ENCODE results near the gene DHRSX. TPM values are rescaled to one million over a fixed set of nuclear protein-coding genes. Genes with fewer than 3 reads are reported as not detected.

Gene DHRSX
- polyA plus RNA-seq, 1 donor from 2014 or later: 27.5 TPM

GRCh38 chrX:2451501-2452316 is 49.1 kb downstream of the DHRSX start:
- peaks cover 16% of the 10 kb centered on the region for H3K36me3 Mint-ChIP-seq
- H3K27me3 Mint-ChIP-seq: no peaks in the 10 kb centered on the region
- H3K4me1 Mint-ChIP-seq: peaks cover 5% of the 10 kb centered on the region in 3 donors
- no peak overlapping the region for H3K27ac Mint-ChIP-seq
- no peak overlapping the region for H3K4me3 Mint-ChIP-seq
- H3K9me3 Mint-ChIP-seq: peaks cover 0 to 2% (median 0%) of the 10 kb centered on the region in 3 donors

- Mint-ChIP-seq H3K4me3 (no peak overlapping the region), H3K9me3 (peaks cover 0 to 2% (median 0%) of the 10 kb centered on the region in 3 donors), H3K36me3 (peaks cover 16% of the 10 kb centered on the region), H3K27ac (no peak overlapping the region), H3K27me3 (no peaks in the 10 kb centered on the region), H3K4me1 (peaks cover 4 to 5% (median 5%) of the 10 kb centered on the region in 3 donors)
These were observed 50.1 kb downstream of the DHRSX start for GRCh38 chrX:2450681-2451080.

DNA sequence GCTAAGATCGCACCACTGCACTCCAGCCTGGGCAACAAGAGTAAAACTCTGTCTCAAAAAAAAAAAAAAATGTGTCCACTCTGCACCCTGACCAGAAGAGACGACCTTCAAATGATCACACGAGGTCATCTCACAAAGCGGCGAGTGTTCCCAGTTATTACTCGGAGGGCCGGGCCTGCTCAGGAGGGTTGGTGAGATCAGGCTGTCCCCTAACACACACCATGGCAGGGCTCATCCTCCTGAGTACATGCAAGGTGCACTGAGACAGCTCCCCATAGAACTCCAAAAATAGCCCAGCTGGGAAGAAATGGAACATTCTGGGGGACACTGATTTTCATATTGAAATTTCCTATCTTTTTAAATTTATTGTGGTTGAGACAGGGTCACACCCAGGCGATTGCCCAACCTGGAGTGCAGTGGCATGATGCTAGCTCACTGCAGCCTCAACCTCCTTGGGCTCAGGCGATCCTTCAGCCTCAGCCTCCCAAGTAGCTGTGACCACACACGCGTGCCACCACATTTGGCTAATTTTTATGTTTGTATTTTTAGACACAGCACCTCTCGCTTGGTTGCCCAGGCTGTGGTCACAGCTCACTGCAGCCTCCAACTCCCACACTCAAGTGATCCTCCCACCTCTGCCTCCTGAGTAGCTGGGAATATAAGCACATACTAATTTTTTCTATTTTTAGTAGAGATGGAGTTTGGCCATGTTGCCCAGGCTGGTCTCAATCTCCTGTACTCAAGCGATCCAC is 51.5 kb downstream of the DHRSX start:
- no peak overlapping the region for H3K27ac Mint-ChIP-seq
- H3K36me3 Mint-ChIP-seq: peaks cover 13% of the 10 kb centered on the region
- no peaks in the 10 kb centered on the region for H3K27me3 Mint-ChIP-seq
- peaks cover 4 to 5% (median 5%) of the 10 kb centered on the region in 3 donors for H3K4me1 Mint-ChIP-seq
- peak overlapping the region in 1 of 4 donors; percentile 27 for H3K4me3 Mint-ChIP-seq
- H3K9me3 Mint-ChIP-seq: peaks cover 0 to 2% (median 0%) of the 10 kb centered on the region in 3 donors

GRCh38 chrX:2447484-2447883 is 53.3 kb downstream of the DHRSX start:
- Mint-ChIP-seq H3K27me3 (no peaks in the 10 kb centered on the region), H3K4me3 (no peak overlapping the region), H3K4me1 (peaks cover 0 to 4% (median 0%) of the 10 kb centered on the region in 3 donors), H3K36me3 (peaks cover 9% of the 10 kb centered on the region), H3K27ac (no peak overlapping the region), H3K9me3 (no peaks in the 10 kb centered on the region)

GRCh38 chrX:2446815-2447214 is 54.0 kb downstream of the DHRSX start:
- Mint-ChIP-seq H3K4me1 (peaks cover 0 to 4% (median 0%) of the 10 kb centered on the region in 3 donors), H3K27ac (no peak overlapping the region), H3K4me3 (no peak overlapping the region), H3K36me3 (peaks cover 6% of the 10 kb centered on the region), H3K9me3 (no peaks in the 10 kb centered on the region), H3K27me3 (no peaks in the 10 kb centered on the region)

DNA sequence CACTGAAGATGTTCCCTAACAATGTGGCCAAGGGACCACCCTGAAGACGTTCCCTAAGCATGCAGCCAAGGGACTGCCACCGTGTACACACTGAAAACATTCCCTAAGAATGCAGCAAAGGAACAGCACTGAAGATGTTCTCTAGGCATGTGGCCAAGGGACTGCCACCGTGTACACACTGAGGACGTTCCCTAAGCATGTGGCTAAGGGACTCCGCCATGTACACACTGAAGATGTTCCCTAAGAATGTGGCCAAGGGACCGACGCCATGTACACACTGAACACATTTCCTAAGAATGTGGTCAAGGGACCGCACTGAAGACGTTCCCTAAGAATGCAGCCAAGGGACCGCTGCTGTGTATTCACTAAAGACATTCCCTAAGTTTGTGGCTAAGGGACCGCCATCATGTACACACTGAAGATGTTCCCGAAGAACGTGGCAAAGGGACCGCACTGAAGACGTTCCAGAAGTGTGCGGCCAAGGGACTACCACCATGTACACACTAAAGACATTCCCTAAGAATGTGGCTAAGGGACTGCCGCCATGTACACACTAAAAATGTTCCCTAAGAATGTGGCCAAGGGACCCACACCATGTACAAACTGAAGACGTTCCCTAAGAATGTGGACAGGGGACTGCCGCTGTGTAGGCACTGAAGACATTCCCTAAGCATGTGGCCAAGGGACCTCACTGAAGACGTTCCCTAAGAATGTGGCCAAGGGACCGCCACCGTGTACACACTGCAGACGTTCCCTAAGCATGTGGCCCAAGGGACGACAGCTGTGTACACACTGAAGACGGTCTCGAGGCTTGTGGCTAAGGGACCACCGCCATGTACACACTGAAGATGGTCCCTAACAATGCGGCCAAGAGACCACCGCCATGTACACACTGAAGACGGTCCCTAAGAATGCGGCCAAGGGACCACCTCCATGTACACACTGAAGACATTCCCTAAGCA is 54.8 kb downstream of the DHRSX start:
- Mint-ChIP-seq H3K27me3 (no peaks in the 10 kb centered on the region), H3K4me1 (peaks cover 0 to 3% (median 1%) of the 10 kb centered on the region in 3 donors), H3K9me3 (no peaks in the 10 kb centered on the region), H3K36me3 (peaks cover 5% of the 10 kb centered on the region), H3K27ac (no peak overlapping the region), H3K4me3 (no peak overlapping the region)

GRCh38 chrX:2442694-2443093 is 58.1 kb downstream of the DHRSX start:
- Mint-ChIP-seq H3K4me3 (no peak overlapping the region), H3K27ac (no peak overlapping the region), H3K9me3 (no peaks in the 10 kb centered on the region), H3K36me3 (peaks cover 13% of the 10 kb centered on the region), H3K27me3 (no peaks in the 10 kb centered on the region), H3K4me1 (peaks cover 0 to 3% (median 0%) of the 10 kb centered on the region in 3 donors)

- H3K27ac Mint-ChIP-seq: no peak overlapping the region
- peaks cover 0 to 5% (median 0%) of the 10 kb centered on the region in 3 donors for H3K4me1 Mint-ChIP-seq
- no peaks in the 10 kb centered on the region for H3K9me3 Mint-ChIP-seq
- no peaks in the 10 kb centered on the region for H3K27me3 Mint-ChIP-seq
- no peak overlapping the region for H3K4me3 Mint-ChIP-seq
- peaks cover 17% of the 10 kb centered on the region for H3K36me3 Mint-ChIP-seq
These were observed 59.3 kb downstream of the DHRSX start for GRCh38 chrX:2441466-2441865.

GRCh38 chrX:2439613-2440012 is 61.2 kb downstream of the DHRSX start:
- Mint-ChIP-seq H3K36me3 (peaks cover 21% of the 10 kb centered on the region), H3K27ac (no peak overlapping the region), H3K27me3 (no peaks in the 10 kb centered on the region), H3K9me3 (no peaks in the 10 kb centered on the region), H3K4me3 (no peak overlapping the region), H3K4me1 (peaks cover 0 to 9% (median 3%) of the 10 kb centered on the region in 3 donors)

GRCh38 chrX:2435465-2435864 is 65.3 kb downstream of the DHRSX start:
- H3K27ac Mint-ChIP-seq: no peak overlapping the region
- peaks cover 22% of the 10 kb centered on the region for H3K36me3 Mint-ChIP-seq
- H3K9me3 Mint-ChIP-seq: peaks cover 0 to 3% (median 3%) of the 10 kb centered on the region in 3 donors

GRCh38 chrX:2434270-2435163 is 66.3 kb downstream of the DHRSX start:
- no peaks in the 10 kb centered on the region for H3K27me3 Mint-ChIP-seq
- H3K4me1 Mint-ChIP-seq: peaks cover 12 to 14% (median 12%) of the 10 kb centered on the region in 3 donors
- peak overlapping the region in 1 of 3 donors; percentile 31 for H3K27ac Mint-ChIP-seq
- H3K9me3 Mint-ChIP-seq: peaks cover 0 to 3% (median 3%) of the 10 kb centered on the region in 3 donors
- H3K4me3 Mint-ChIP-seq: no peak overlapping the region
- H3K36me3 Mint-ChIP-seq: peaks cover 19% of the 10 kb centered on the region

More at GRCh38 chrX:2435465-2435864, 65.3 kb downstream of the DHRSX start:
- Mint-ChIP-seq H3K4me3 (no peak overlapping the region), H3K4me1 (peaks cover 12 to 14% (median 12%) of the 10 kb centered on the region in 3 donors), H3K27me3 (no peaks in the 10 kb centered on the region)

GRCh38 chrX:2432298-2432863 is 68.4 kb downstream of the DHRSX start:
- H3K4me3 Mint-ChIP-seq: peak overlapping the region in 1 of 4 donors; percentile 44
- H3K27ac Mint-ChIP-seq: peak overlapping the region in 1 of 3 donors; percentile 32
- no peaks in the 10 kb centered on the region for H3K27me3 Mint-ChIP-seq

DNA sequence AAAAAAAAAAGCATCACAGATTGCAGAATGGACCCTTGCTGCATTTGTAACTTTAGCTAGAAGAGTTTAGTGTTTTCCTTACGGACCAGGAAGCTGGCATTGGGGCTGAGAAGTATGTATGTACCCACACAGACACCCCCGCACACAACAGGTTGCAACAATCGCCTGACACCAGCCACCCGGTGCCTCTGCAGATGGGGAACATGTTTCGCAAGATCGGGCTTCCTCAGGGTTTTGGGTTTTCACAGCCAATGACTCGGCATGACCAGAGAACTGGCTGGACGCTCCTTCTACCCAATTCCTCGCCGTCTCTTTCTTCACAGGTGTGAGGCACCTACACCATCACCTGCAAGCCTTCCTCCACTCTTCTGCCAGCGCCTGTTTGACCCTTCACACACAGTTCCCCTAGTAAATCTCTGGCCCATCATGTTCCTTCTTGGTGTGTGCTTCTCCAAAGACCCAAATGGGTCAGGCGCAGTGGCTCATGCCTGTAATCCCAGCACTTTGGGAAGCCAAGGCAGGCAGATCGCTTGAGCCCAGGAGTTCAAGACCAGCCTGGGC is 70.4 kb downstream of the DHRSX start:
- H3K27me3 Mint-ChIP-seq: no peaks in the 10 kb centered on the region
- peaks cover 29% of the 10 kb centered on the region for H3K36me3 Mint-ChIP-seq
- peak overlapping the region in 1 of 4 donors; percentile 27 for H3K4me3 Mint-ChIP-seq
- H3K9me3 Mint-ChIP-seq: peaks cover 1 to 3% (median 3%) of the 10 kb centered on the region in 3 donors
- peaks cover 12 to 19% (median 16%) of the 10 kb centered on the region in 3 donors for H3K4me1 Mint-ChIP-seq
- H3K27ac Mint-ChIP-seq: no peak overlapping the region

More at GRCh38 chrX:2432298-2432863, 68.4 kb downstream of the DHRSX start:
- peaks cover 1 to 3% (median 3%) of the 10 kb centered on the region in 3 donors for H3K9me3 Mint-ChIP-seq
- peaks cover 12 to 14% (median 13%) of the 10 kb centered on the region in 3 donors for H3K4me1 Mint-ChIP-seq
- peaks cover 20% of the 10 kb centered on the region for H3K36me3 Mint-ChIP-seq

Measured in IgD-negative memory B cell (primary cell).